ENCODE results near the gene LCE1C.

The LCE1C gene

DNA sequence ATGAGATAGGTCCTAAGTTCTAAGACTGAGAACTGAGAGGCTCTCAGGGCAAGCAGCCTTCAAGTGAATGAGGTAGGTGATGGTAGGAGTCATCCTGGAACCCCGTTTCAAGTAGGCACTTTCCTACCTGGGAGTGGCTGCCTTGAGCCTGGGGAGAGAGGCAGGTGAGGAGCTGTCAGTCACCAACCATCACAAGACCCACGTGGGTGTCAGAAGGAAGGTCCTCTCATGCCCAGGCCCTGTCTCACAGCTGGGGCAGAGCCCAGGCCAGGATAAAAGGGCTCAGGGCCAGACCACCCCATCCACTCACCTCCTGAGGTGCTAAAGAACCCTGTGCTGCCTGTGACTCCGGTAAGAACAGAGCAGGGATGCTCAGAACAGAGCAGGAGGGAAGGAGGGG is 10.0 kb downstream of the LCE1C start, which contains the start of gene LCE1D:
TSS of gene LCE1D (plus strand) at position 301 of the 400 bp plus-strand sequence. CDS start 1,074 bp downstream, outside the sequence.
- no peaks in the 10 kb centered on the region for H3K36me3 ChIP-seq (ENCODE audit: control insufficient read depth in 1 of 2, insufficient read depth in 2 of 2, low read length in 2 of 2)

DNA sequence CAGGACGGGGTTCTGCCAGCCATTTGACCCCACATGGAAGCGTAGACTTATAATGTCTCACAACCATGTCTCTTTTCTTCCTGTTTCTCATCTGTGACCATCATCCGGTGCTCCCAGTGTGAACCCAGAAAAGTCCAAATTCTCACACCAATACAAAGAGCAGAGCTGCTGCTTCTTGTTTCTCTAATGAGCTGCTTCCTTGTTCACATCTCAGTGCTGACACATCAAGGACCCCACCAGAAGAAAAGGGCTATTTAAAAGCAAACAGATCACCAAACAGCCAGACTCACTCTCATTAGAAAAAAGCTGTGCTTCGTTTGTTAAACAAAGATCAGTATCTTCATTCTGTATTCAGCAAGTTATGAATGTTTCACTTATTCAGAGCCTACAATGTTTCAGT is 10.8 kb downstream of the LCE1C start:
- no peak overlapping the region for H3K27ac ChIP-seq (ENCODE audit: low read depth, low read length)
- no peaks in the 10 kb centered on the region for H3K9me3 ChIP-seq (ENCODE audit: control insufficient read depth in 1 of 2, low read length in 2 of 2)
- no peaks in the 10 kb centered on the region for H3K36me3 ChIP-seq (ENCODE audit: control insufficient read depth in 1 of 2, insufficient read depth in 2 of 2, low read length in 2 of 2)
- H3K9ac ChIP-seq (ENCODE audit: low read depth in 1 of 2, low read length in 2 of 2): no peak overlapping the region
- H3K4me3 ChIP-seq (ENCODE audit: low read depth in 1 of 2, low read length in 2 of 2): no peak overlapping the region
- no peaks in the 10 kb centered on the region for H3K4me1 ChIP-seq (ENCODE audit: control insufficient read depth in 1 of 2, insufficient read depth in 2 of 2, low read length in 2 of 2)
- no peaks in the 10 kb centered on the region for H3K27me3 ChIP-seq (ENCODE audit: control insufficient read depth in 1 of 2, insufficient read depth in 2 of 2, low read length in 2 of 2)

More for the DNA sequence above, 10.0 kb downstream of the LCE1C start, which contains the start of gene LCE1D:
- Histone ChIP-seq H3K27me3 (ENCODE audit: control insufficient read depth in 1 of 2, insufficient read depth in 2 of 2, low read length in 2 of 2) (no peaks in the 10 kb centered on the region), H3K27ac (ENCODE audit: low read depth, low read length) (no peak within 1 kb of the TSS), H3K9me3 (ENCODE audit: control insufficient read depth in 1 of 2, low read length in 2 of 2) (no peaks in the 10 kb centered on the region), H3K4me3 (ENCODE audit: low read depth in 1 of 2, low read length in 2 of 2) (no peak within 1 kb of the TSS), H3K9ac (ENCODE audit: low read depth in 1 of 2, low read length in 2 of 2) (no peak within 1 kb of the TSS), H3K4me1 (ENCODE audit: control insufficient read depth in 1 of 2, insufficient read depth in 2 of 2, low read length in 2 of 2) (no peaks in the 10 kb centered on the region)

DNA sequence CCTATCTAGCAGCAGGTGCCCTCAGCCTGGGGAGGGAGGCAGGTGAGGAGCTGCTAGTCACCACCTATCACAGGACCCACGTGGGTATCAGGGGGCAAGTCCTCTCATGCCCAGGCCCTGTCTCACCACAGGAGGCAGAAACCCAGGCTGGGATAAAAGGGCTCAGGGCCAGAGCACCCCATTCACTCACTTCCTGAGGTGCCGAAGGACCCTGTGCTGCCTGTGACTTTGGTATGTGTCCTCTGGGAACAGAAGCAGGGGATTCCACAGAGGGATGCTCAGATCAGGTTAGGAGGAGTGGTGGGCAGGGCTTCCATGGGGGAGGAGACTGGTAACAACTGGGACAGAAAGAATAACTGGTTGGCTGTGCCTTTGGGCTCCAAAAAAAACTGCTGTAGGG is 20.4 kb downstream of the LCE1C start, which contains the start of gene LCE1E:
TSS of gene LCE1E (plus strand) at position 181 of the 400 bp plus-strand sequence. CDS start 1,043 bp downstream, outside the sequence.
- no peak within 1 kb of the TSS for H3K9ac ChIP-seq (ENCODE audit: low read depth in 1 of 2, low read length in 2 of 2)
- H3K4me3 ChIP-seq (ENCODE audit: low read depth in 1 of 2, low read length in 2 of 2): no peak within 1 kb of the TSS
- no peak within 1 kb of the TSS for H3K27ac ChIP-seq (ENCODE audit: low read depth, low read length)
- H3K27me3 ChIP-seq (ENCODE audit: control insufficient read depth in 1 of 2, insufficient read depth in 2 of 2, low read length in 2 of 2): no peaks in the 10 kb centered on the region
- no peaks in the 10 kb centered on the region for H3K4me1 ChIP-seq (ENCODE audit: control insufficient read depth in 1 of 2, insufficient read depth in 2 of 2, low read length in 2 of 2)
- no peaks in the 10 kb centered on the region for H3K36me3 ChIP-seq (ENCODE audit: control insufficient read depth in 1 of 2, insufficient read depth in 2 of 2, low read length in 2 of 2)
- H3K9me3 ChIP-seq (ENCODE audit: control insufficient read depth in 1 of 2, low read length in 2 of 2): no peaks in the 10 kb centered on the region

DNA sequence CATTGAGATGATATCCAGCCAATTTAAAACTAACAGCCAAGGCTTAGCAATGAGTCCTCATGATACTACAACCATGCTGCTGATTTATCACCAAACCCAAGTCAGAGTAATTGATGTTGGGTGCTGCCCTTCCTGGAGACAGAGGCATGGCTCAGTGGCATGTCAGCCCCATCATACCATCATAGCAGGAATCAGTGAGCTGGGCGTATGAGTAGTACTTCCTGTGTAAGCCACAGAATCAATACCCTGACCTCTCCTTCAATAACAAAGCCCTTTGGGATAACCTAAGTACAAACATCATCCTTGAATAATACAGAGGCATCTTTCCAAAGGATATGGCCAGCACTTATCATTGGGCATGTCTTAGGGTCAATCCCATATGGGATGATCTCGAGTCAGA is 23.4 kb downstream of the LCE1C start:
- Histone ChIP-seq H3K9me3 (ENCODE audit: control insufficient read depth in 1 of 2, low read length in 2 of 2) (no peaks in the 10 kb centered on the region), H3K4me1 (ENCODE audit: control insufficient read depth in 1 of 2, insufficient read depth in 2 of 2, low read length in 2 of 2) (no peaks in the 10 kb centered on the region), H3K9ac (ENCODE audit: low read depth in 1 of 2, low read length in 2 of 2) (no peak overlapping the region), H3K27ac (ENCODE audit: low read depth, low read length) (no peak overlapping the region), H3K36me3 (ENCODE audit: control insufficient read depth in 1 of 2, insufficient read depth in 2 of 2, low read length in 2 of 2) (no peaks in the 10 kb centered on the region), H3K4me3 (ENCODE audit: low read depth in 1 of 2, low read length in 2 of 2) (no peak overlapping the region), H3K27me3 (ENCODE audit: control insufficient read depth in 1 of 2, insufficient read depth in 2 of 2, low read length in 2 of 2) (no peaks in the 10 kb centered on the region)

DNA sequence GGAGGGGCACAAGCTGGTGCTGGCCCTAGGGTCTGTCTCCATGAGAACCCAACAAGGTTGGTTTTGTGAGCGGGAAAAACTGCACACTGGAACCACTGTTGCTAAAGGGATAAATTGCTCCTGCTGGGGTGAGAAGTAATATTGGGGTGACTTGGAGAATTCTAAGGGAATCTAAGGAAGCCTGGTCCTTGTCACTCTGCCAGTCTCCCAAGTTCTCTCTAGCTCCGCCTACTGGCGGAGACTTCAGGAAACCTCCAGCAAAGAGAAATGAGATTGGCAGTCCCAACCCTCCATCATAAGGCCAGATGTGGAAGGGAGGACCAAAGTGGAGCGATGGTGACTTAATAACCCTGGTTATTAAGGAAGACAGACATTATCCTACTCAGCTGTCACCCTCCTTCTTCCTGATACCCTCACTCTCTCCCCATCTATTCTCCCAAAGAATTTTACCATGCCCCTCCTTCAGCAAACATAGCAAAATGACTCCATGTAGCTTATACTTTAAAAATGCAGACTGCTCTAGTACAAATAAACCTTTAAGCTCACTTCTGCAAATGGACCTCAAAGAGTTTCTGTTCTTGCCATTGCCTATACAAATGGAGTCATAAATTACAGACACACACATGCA is 28.8 kb downstream of the LCE1C start:
- Histone ChIP-seq H3K9ac (ENCODE audit: low read depth in 1 of 2, low read length in 2 of 2) (no peak overlapping the region), H3K9me3 (ENCODE audit: control insufficient read depth in 1 of 2, low read length in 2 of 2) (no peaks in the 10 kb centered on the region), H3K4me1 (ENCODE audit: control insufficient read depth in 1 of 2, insufficient read depth in 2 of 2, low read length in 2 of 2) (no peaks in the 10 kb centered on the region), H3K4me3 (ENCODE audit: low read depth in 1 of 2, low read length in 2 of 2) (no peak overlapping the region), H3K27me3 (ENCODE audit: control insufficient read depth in 1 of 2, insufficient read depth in 2 of 2, low read length in 2 of 2) (no peaks in the 10 kb centered on the region), H3K36me3 (ENCODE audit: control insufficient read depth in 1 of 2, insufficient read depth in 2 of 2, low read length in 2 of 2) (no peaks in the 10 kb centered on the region), H3K27ac (ENCODE audit: low read depth, low read length) (no peak overlapping the region)

DNA sequence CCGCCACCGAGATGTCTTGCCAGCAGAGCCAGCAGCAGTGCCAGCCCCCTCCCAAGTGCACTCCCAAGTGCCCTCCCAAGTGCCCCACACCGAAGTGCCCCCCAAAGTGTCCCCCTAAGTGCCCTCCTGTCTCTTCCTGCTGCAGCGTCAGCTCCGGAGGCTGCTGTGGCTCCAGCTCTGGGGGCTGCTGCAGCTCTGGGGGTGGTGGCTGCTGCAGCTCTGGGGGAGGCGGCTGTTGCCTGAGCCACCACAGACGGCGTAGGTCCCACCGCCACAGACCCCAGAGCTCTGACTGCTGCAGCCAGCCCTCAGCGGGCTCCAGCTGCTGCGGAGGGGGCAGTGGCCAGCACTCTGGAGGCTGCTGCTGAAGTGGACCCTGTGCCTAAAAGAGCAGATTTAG is 30.1 kb downstream of the LCE1C start:
- Histone ChIP-seq H3K9ac (ENCODE audit: low read depth in 1 of 2, low read length in 2 of 2) (no peak overlapping the region), H3K27ac (ENCODE audit: low read depth, low read length) (no peak overlapping the region), H3K4me1 (ENCODE audit: control insufficient read depth in 1 of 2, insufficient read depth in 2 of 2, low read length in 2 of 2) (no peaks in the 10 kb centered on the region), H3K4me3 (ENCODE audit: low read depth in 1 of 2, low read length in 2 of 2) (no peak overlapping the region), H3K36me3 (ENCODE audit: control insufficient read depth in 1 of 2, insufficient read depth in 2 of 2, low read length in 2 of 2) (no peaks in the 10 kb centered on the region), H3K27me3 (ENCODE audit: control insufficient read depth in 1 of 2, insufficient read depth in 2 of 2, low read length in 2 of 2) (no peaks in the 10 kb centered on the region), H3K9me3 (ENCODE audit: control insufficient read depth in 1 of 2, low read length in 2 of 2) (no peaks in the 10 kb centered on the region)

DNA sequence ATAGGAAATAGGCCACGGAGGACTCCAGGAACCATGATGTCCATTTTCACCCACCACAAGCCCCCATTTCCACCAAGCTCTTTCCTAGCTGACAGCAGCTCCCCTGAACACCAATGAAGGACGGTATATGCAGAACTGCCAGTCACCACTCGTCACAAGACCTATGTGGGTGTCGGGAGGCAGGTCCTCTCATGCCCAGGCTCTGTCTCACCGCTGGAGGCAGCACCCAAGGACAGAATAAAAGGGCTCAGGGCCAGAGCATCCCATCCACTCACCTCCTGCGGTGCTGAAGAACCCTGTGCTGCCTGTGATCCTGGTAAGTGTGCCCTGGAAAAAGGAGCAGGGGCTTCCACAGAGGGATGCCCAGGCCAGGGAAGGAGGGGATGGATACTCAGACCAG is 31.6 kb downstream of the LCE1C start, which contains the start of gene LCE1F:
TSS of gene LCE1F (plus strand) at position 266 of the 400 bp plus-strand sequence. CDS start 1,232 bp downstream, outside the sequence.
- no peak within 1 kb of the TSS for H3K9ac ChIP-seq (ENCODE audit: low read depth in 1 of 2, low read length in 2 of 2)
- no peaks in the 10 kb centered on the region for H3K36me3 ChIP-seq (ENCODE audit: control insufficient read depth in 1 of 2, insufficient read depth in 2 of 2, low read length in 2 of 2)
- H3K27ac ChIP-seq (ENCODE audit: low read depth, low read length): no peak within 1 kb of the TSS
- no peak within 1 kb of the TSS for H3K4me3 ChIP-seq (ENCODE audit: low read depth in 1 of 2, low read length in 2 of 2)
- H3K4me1 ChIP-seq (ENCODE audit: control insufficient read depth in 1 of 2, insufficient read depth in 2 of 2, low read length in 2 of 2): no peaks in the 10 kb centered on the region
- H3K9me3 ChIP-seq (ENCODE audit: control insufficient read depth in 1 of 2, low read length in 2 of 2): no peaks in the 10 kb centered on the region
- no peaks in the 10 kb centered on the region for H3K27me3 ChIP-seq (ENCODE audit: control insufficient read depth in 1 of 2, insufficient read depth in 2 of 2, low read length in 2 of 2)

DNA sequence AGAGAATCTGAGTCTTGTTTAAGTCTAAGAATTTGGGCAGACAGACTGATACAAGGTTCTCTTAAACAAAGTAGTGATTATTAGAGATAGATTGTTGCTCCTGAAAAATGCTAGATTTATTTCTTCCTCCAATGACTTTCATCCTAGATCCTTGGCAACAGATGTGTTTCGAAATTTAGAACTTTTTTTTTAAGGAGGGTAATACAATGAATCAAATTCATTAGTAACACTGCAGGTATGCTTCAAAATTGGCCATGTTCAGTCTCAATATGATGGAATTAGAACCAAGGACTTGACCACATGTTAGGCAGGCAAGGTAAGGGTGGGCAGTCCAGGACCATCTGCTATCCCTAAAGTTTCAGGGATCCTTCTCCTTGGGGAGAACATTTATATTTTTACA is 36.0 kb downstream of the LCE1C start:
- Histone ChIP-seq H3K36me3 (ENCODE audit: control insufficient read depth in 1 of 2, insufficient read depth in 2 of 2, low read length in 2 of 2) (no peaks in the 10 kb centered on the region), H3K4me3 (ENCODE audit: low read depth in 1 of 2, low read length in 2 of 2) (no peak overlapping the region), H3K27ac (ENCODE audit: low read depth, low read length) (no peak overlapping the region), H3K9me3 (ENCODE audit: control insufficient read depth in 1 of 2, low read length in 2 of 2) (no peaks in the 10 kb centered on the region), H3K9ac (ENCODE audit: low read depth in 1 of 2, low read length in 2 of 2) (no peak overlapping the region), H3K4me1 (ENCODE audit: control insufficient read depth in 1 of 2, insufficient read depth in 2 of 2, low read length in 2 of 2) (no peaks in the 10 kb centered on the region), H3K27me3 (ENCODE audit: control insufficient read depth in 1 of 2, insufficient read depth in 2 of 2, low read length in 2 of 2) (no peaks in the 10 kb centered on the region)

DNA sequence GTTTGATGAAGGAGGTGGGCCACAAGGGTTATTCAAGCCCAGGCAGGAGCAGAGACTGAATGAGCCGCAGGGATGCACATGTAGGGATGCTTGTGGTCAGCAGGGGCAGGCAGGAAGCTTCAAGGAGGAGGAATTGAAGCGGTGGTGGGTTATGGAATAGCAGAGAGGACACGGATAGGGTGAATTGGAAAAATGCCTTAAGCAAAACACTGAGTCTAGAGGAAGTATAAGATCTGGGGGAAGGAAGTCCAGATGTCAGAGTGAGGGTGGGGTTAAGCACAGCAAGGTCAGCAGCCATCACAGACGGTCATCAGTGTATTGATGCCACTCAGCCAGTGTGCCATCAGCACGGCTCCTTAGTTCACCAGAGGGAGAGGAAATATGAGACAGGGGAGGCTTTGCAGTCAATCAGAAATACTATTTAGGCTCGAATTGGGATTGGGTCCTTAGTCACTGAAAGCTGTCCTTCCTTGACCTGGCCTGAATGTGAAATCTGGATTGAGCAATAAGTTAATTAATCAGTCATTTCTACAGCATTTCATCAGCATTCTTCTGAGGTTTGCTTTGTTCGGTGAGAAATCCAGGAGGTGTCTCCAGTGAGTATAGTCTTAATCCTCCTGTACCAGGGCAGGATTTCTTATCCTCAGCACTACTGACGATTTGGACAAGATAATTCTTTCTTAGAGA is 37.5 kb downstream of the LCE1C start:
- Histone ChIP-seq H3K27me3 (ENCODE audit: control insufficient read depth in 1 of 2, insufficient read depth in 2 of 2, low read length in 2 of 2) (no peaks in the 10 kb centered on the region), H3K27ac (ENCODE audit: low read depth, low read length) (no peak overlapping the region), H3K4me3 (ENCODE audit: low read depth in 1 of 2, low read length in 2 of 2) (no peak overlapping the region), H3K9me3 (ENCODE audit: control insufficient read depth in 1 of 2, low read length in 2 of 2) (no peaks in the 10 kb centered on the region), H3K36me3 (ENCODE audit: control insufficient read depth in 1 of 2, insufficient read depth in 2 of 2, low read length in 2 of 2) (no peaks in the 10 kb centered on the region), H3K4me1 (ENCODE audit: control insufficient read depth in 1 of 2, insufficient read depth in 2 of 2, low read length in 2 of 2) (no peaks in the 10 kb centered on the region), H3K9ac (ENCODE audit: low read depth in 1 of 2, low read length in 2 of 2) (no peak overlapping the region)

DNA sequence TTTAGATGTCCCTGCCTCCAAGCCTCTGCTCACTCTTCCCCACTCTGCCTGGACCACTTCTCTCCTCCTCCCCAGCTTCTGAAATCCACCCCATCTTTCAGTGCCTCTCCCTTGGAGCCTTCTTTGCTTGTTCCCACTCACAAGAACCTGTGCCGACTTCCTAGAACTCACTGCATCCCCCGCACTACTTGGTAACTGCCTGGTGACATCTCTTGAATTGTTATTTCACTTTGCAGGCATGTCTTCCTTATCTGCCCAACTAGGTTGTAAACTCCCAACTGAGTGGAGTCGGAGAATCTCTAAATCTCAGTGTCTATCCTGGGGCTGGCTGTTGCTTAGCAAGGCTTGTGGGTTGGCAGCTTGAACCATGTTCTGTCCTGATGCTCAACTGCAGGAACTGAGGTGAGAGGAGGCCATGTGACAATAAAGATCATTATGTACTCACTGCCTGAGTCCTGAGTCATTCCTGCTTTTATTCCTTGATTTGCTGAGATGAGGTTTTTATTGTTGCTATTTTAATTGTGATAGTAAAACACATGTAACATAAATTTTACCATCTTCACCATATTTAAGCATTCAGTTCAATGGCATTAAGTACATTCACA is 44.7 kb downstream of the LCE1C start:
- Histone ChIP-seq H3K4me1 (ENCODE audit: control insufficient read depth in 1 of 2, insufficient read depth in 2 of 2, low read length in 2 of 2) (no peaks in the 10 kb centered on the region), H3K27me3 (ENCODE audit: control insufficient read depth in 1 of 2, insufficient read depth in 2 of 2, low read length in 2 of 2) (no peaks in the 10 kb centered on the region), H3K36me3 (ENCODE audit: control insufficient read depth in 1 of 2, insufficient read depth in 2 of 2, low read length in 2 of 2) (no peaks in the 10 kb centered on the region), H3K9me3 (ENCODE audit: control insufficient read depth in 1 of 2, low read length in 2 of 2) (no peaks in the 10 kb centered on the region), H3K4me3 (ENCODE audit: low read depth in 1 of 2, low read length in 2 of 2) (no peak overlapping the region), H3K9ac (ENCODE audit: low read depth in 1 of 2, low read length in 2 of 2) (no peak overlapping the region), H3K27ac (ENCODE audit: low read depth, low read length) (no peak overlapping the region)
